BJ (cell line): ENCODE measurements around the gene FIBP. TPM values are rescaled to one million over a fixed set of nuclear protein-coding genes. Genes with fewer than 3 reads are reported as not detected.

Experiments
- CTCF ChIA-PET: fragments of 350-600 bp; formaldehyde crosslinking; extraction: SDS; loops from one replicate; lab custom pipeline; 2021; ENCODE audit warnings: antibody characterized with exemption, inconsistent platforms; lab: Yijun Ruan, JAX
- POLR2A ChIA-PET: fragments of 300-600 bp; sonication (Branson Sonifier 250); formaldehyde crosslinking; extraction: SDS; loops from one replicate; lab custom pipeline; 2021; ENCODE audit warnings: antibody characterized with exemption; lab: Charles Lee
- DNase-seq: peaks from one replicate; pipeline ENCODE4 v3.0.0-alpha.2; 2011; ENCODE audit warnings: low read depth
- H3K27me3 ChIP-seq: 2 replicates; pipeline ENCODE4 v1.6.0; 2011; ENCODE audit warnings: low read length; ENCODE audit not compliant: control insufficient read depth, insufficient read depth
- H3K36me3 ChIP-seq: 2 replicates; pipeline ENCODE4 v1.5.1; 2011; ENCODE audit warnings: low read length; ENCODE audit not compliant: control insufficient read depth, insufficient read depth
- H3K4me3 ChIP-seq: 2 replicates; pipeline ENCODE4 v1.5.1; 2011; ENCODE audit warnings: low read depth, mild to moderate bottlenecking, control low read depth, low read length
- CTCF ChIP-seq: IDR thresholded peaks from 2 replicates; pipeline ENCODE4 v1.5.1; 2011; ENCODE audit warnings: low read depth, mild to moderate bottlenecking, control low read depth, inconsistent platforms, low read length, moderate library complexity; ENCODE audit not compliant: insufficient read depth
- polyA plus RNA-seq: library from polyadenylated mRNA; depleted of rRNA; stranded (reverse); fragments of >200 nt; gene quantifications from 2 replicates; pipeline ENCODE4 v1.2.3, GENCODE V29; 2011

Gene FIBP
- polyA plus RNA-seq, 1 experiment: 199 TPM

- peak overlapping the region; percentile 57 for H3K4me3 ChIP-seq
- CTCF ChIA-PET: interaction anchor here (0.7 to 6.9 kb wide), 8 partner anchors 10 to 159 kb away, joined by 3 to 70 read pairs (median 4); partner anchors contain the start of genes FIBP, KAT5 and MUS81
- H3K36me3 ChIP-seq: peaks cover 30% of the 10 kb centered on the region
- POLR2A ChIA-PET: interaction anchor here (0.6 to 1.4 kb wide), 4 partner anchors 10 to 17 kb away, joined by 3 to 7 read pairs (median 6); partner anchors contain the start of genes CFL1, FIBP and MUS81
- no peak for TF ChIP-seq CTCF
- no peak for DNase-seq
- no peaks in the 10 kb centered on the region for H3K27me3 ChIP-seq
These were observed 17.3 kb downstream of the FIBP start for GRCh38 chr11:65870706-65871681.

DNA sequence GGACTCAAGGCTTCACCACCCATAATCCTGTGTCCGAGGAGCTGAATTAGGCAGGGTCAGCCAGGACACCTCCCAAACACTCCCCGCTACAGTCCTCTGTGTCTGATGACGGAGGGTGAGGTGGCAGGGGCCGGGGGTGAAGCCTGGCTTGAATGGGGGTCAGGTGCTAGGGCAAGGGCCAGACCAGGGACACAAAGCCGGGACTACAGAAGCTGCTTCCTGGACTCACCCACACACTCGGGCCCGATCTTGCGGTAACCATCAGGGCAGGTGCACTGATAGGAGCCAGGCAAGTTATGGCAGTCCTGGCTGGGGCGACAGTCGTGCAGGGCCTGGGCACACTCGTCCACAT is 18.0 kb downstream of the FIBP start:
- Histone ChIP-seq H3K27me3 (no peaks in the 10 kb centered on the region), H3K36me3 (peaks cover 33% of the 10 kb centered on the region), H3K4me3 (no peak overlapping the region)
- ChIA-PET POLR2A (no interaction called here), CTCF (interaction anchor here (1.8 to 6.9 kb wide), 3 partner anchors 10 to 152 kb away, joined by 5 to 70 read pairs (median 68); partner anchors contain the start of gene MUS81)
- no peak for DNase-seq
- TF ChIP-seq CTCF: no peak

- no peak for TF ChIP-seq CTCF
- Histone ChIP-seq H3K27me3 (no peaks in the 10 kb centered on the region), H3K36me3 (peaks cover 36% of the 10 kb centered on the region), H3K4me3 (no peak overlapping the region)
- ChIA-PET CTCF (interaction anchor here (6.5 to 6.9 kb wide), 2 partner anchors 9 to 14 kb away, joined by 68 to 70 read pairs; partner anchors contain the start of gene MUS81), POLR2A (no interaction called here)
- no peak for DNase-seq
These were observed 18.5 kb downstream of the FIBP start for GRCh38 chr11:65869643-65870306.

DNA sequence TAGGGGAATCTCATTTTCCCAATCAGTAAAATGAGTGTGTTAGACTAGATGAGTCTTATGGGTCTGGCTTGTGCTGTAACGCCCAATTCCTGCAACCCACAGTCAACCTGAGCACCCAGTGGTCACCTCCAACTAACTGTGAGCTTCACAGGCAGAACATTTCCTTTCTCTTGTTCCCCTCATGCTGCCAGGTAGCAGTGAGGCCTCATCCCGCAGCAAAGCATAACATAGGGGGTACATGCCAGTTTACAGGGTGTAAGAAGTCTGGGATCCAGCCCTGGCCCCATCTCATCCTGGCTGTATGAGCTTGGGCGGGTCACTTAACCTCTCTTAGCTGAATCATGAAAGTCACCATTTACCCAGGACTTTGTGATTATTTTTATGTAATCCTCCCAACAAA is 19.4 kb downstream of the FIBP start:
- ChIA-PET CTCF (interaction anchor here (1.0 to 6.9 kb wide), 4 partner anchors 8 to 20 kb away, joined by 3 to 70 read pairs (median 36); partner anchors contain the start of genes FIBP and MUS81), POLR2A (interaction anchor here (0.6 kb wide), 1 partner anchor 11 kb away, joined by 4 read pairs; the partner anchor contains the start of gene CFL1)
- H3K4me3 ChIP-seq: no peak overlapping the region
- DNase-seq: no peak
- H3K36me3 ChIP-seq: peaks cover 43% of the 10 kb centered on the region
- TF ChIP-seq CTCF: no peak
- H3K27me3 ChIP-seq: no peaks in the 10 kb centered on the region
